GM23338 (cell line): ENCODE measurements around the gene EXOC3L1. TPM values are rescaled to one million over a fixed set of nuclear protein-coding genes. Genes with fewer than 3 reads are reported as not detected.

Experiments used
- ATAC-seq: fragments of 200-7000 bp; cut with Tn5 transposase; 3 replicates; pipeline ENCODE4 v1.9.1; 2020
- DNase-seq: peaks from one replicate; pipeline ENCODE4 v3.0.0-alpha.2; 2015; ENCODE audit warnings: low spot score
- H2AFZ ChIP-seq: fragments of 200-600 bp; sonication (generic); 2 replicates; pipeline ENCODE4 v1.8.0; 2016; ENCODE audit warnings: antibody characterized with exemption, mild to moderate bottlenecking, moderate library complexity
- H3F3A ChIP-seq: fragments of 200-600 bp; sonication (generic); replicated peaks from 2 replicates; pipeline ENCODE4 v1.8.0; 2017; ENCODE audit warnings: antibody characterized with exemption, mixed run types, low read depth
- H3K27ac ChIP-seq: fragments of 200-600 bp; sonication (generic); 2 replicates; pipeline ENCODE4 v1.6.1; 2016; ENCODE audit warnings: low read depth
- H3K27me3 ChIP-seq: fragments of 200-600 bp; sonication (generic); 2 replicates; pipeline ENCODE4 v1.8.0; 2016; ENCODE audit warnings: mild to moderate bottlenecking, mixed run types, moderate library complexity; ENCODE audit not compliant: insufficient read depth
- H3K36me3 ChIP-seq: fragments of 200-600 bp; sonication (generic); 2 replicates; pipeline ENCODE4 v1.8.0; 2016; ENCODE audit warnings: mild to moderate bottlenecking; ENCODE audit not compliant: insufficient read depth
- H3K4me1 ChIP-seq: fragments of 200-600 bp; sonication (generic); 2 replicates; pipeline ENCODE4 v1.8.0; 2016; ENCODE audit warnings: mild to moderate bottlenecking, moderate library complexity; ENCODE audit not compliant: insufficient read depth
- H3K4me2 ChIP-seq: fragments of 200-600 bp; sonication (generic); 2 replicates; pipeline ENCODE4 v1.7.1; 2017; ENCODE audit warnings: mixed run types
- H3K4me3 ChIP-seq: fragments of 200-600 bp; sonication (generic); 2 replicates; pipeline ENCODE4 v1.6.1; 2016; ENCODE audit warnings: mixed run types
- H3K79me2 ChIP-seq: fragments of 200-600 bp; sonication (generic); replicated peaks from 2 replicates; pipeline ENCODE4 v1.8.0; 2017; ENCODE audit warnings: mild to moderate bottlenecking; ENCODE audit not compliant: insufficient read depth
- H3K9me2 ChIP-seq: fragments of 200-600 bp; sonication (generic); 2 replicates; pipeline ENCODE4 v1.8.0; 2017; ENCODE audit not compliant: insufficient read depth
- H4K20me1 ChIP-seq: fragments of 200-600 bp; sonication (generic); replicated peaks from 2 replicates; pipeline ENCODE4 v1.8.0; 2017; ENCODE audit warnings: mild to moderate bottlenecking; ENCODE audit not compliant: insufficient read depth
- H3K27ac Mint-ChIP-seq: 2 replicates; pipeline ENCODE4 v1.8.0; 2020; ENCODE audit warnings: inconsistent platforms, mild to moderate bottlenecking, moderate library complexity, mixed read lengths
- H3K27me3 Mint-ChIP-seq: 3 replicates; pipeline ENCODE4 v1.8.0; 2022; ENCODE audit warnings: low read depth, mild to moderate bottlenecking, moderate library complexity, mixed read lengths, inconsistent platforms; ENCODE audit not compliant: insufficient read depth, poor library complexity
- H3K36me3 Mint-ChIP-seq: 3 replicates; pipeline ENCODE4 v1.8.0; 2021; ENCODE audit warnings: low read depth, mild to moderate bottlenecking, inconsistent platforms, moderate library complexity, mixed read lengths
- H3K4me1 Mint-ChIP-seq: 3 replicates; pipeline ENCODE4 v1.8.0; 2020; ENCODE audit warnings: mild to moderate bottlenecking, inconsistent platforms, mixed read lengths
- H3K4me3 Mint-ChIP-seq: 3 replicates; pipeline ENCODE4 v1.8.0; 2021; ENCODE audit warnings: moderate library complexity, mild to moderate bottlenecking, inconsistent platforms, mixed read lengths
- H3K9me3 Mint-ChIP-seq: 3 replicates; pipeline ENCODE4 v1.8.0; 2020; ENCODE audit warnings: moderate library complexity, mild to moderate bottlenecking, inconsistent platforms, mixed read lengths
- CREB1 ChIP-seq: fragments of 250-450 bp; sonication (Bioruptor Pico); IDR thresholded peaks from 2 replicates; pipeline ENCODE4 v1.5.0; 2020; ENCODE audit warnings: low read depth, mild to moderate bottlenecking, moderate library complexity
- EZH2phosphoT487 ChIP-seq: fragments of 200-600 bp; sonication (generic); IDR thresholded peaks from one replicate; pipeline ENCODE4 v1.8.1; 2018; ENCODE audit warnings: antibody characterized with exemption; ENCODE audit not compliant: unreplicated experiment
- NANOG ChIP-seq: IDR thresholded peaks from 2 replicates; pipeline ENCODE4 v1.6.1; 2016; ENCODE audit warnings: antibody characterized with exemption, borderline replicate concordance
- POLR2AphosphoS5 ChIP-seq: IDR thresholded peaks from 2 replicates; pipeline ENCODE4 v1.6.1; 2016; ENCODE audit warnings: antibody characterized with exemption, low read depth
- STAT1 ChIP-seq: IDR thresholded peaks from one replicate; pipeline ENCODE4 v1.6.1; 2016; ENCODE audit warnings: antibody characterized with exemption; ENCODE audit not compliant: unreplicated experiment
- ZNF114 ChIP-seq: fragments of 250-450 bp; sonication (Bioruptor Pico); IDR thresholded peaks from 2 replicates; pipeline ENCODE4 v1.5.0; 2020; ENCODE audit warnings: mild to moderate bottlenecking, moderate library complexity
- ZNF331 ChIP-seq: fragments of 250-450 bp; sonication (Bioruptor Pico); IDR thresholded peaks from 2 replicates; pipeline ENCODE4 v1.5.0; 2020; ENCODE audit warnings: low read depth, mild to moderate bottlenecking, moderate library complexity
- polyA plus RNA-seq: library from polyadenylated mRNA; unstranded; fragments of >200 nt; fragmentation: Nextera tagmentation; extraction: Ambion mirVana; gene quantifications from 2 replicates; pipeline ENCODE4 v1.2.1, GENCODE V29; 2016
- total RNA-seq: library from RNA; depleted of rRNA; stranded (reverse); fragments of >200 nt; shearing (Covaris generic); gene quantifications from 2 replicates; pipeline ENCODE4 v1.2.3, GENCODE V29; 2014
- TF ChIP-seq, protein P1 (sequence below): IDR thresholded peaks from one replicate; pipeline ENCODE4 v1.6.1; 2018; ENCODE audit warnings: antibody characterized with exemption; ENCODE audit not compliant: unreplicated experiment
- TF ChIP-seq, protein P2 (sequence below): IDR thresholded peaks from 2 replicates; pipeline ENCODE4 v1.6.1; 2016; ENCODE audit warnings: antibody characterized with exemption
- TF ChIP-seq, protein P3 (sequence below): fragments of 250-450 bp; sonication (Bioruptor Pico); IDR thresholded peaks from 2 replicates; pipeline ENCODE4 v1.5.0; 2020; ENCODE audit warnings: mild to moderate bottlenecking, moderate library complexity

The EXOC3L1 gene
- total and polyA plus RNA-seq, 2 experiments from 2014 or later = 1.1 to 2.3 TPM

DNA sequence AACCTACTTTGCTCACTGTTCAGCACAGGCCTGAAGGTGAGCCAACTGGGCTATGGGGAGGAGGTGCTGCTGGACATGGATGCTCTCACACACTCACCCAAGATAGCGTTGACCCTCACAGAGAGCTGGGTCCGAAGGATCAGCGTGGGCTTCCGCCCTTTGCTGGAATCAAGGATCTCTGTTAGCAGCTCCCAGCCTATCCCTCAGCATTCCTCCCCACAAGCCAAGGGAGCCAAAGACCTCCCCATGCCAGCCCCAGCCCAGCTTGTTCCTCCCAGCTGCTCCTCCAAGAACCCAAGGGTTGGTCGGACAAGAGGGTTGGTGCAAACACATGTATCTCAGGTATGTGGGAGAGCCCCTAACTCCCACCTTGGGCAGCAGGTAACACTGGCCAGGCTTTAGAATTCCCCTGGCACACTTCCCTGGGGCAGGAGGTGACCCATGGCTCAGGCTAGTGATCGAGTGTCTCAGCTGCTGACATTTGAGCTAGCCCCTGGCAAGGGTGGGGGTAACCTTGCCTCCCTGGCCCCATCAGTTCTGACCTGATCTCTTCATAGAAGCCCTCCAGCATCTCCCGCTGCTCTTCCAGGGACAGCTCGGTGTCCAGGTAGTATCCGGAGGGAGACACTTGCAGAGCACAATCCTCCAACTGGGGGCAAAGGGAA is 49.0 kb upstream of the EXOC3L1 start (continued):
- TF ChIP-seq, protein P1, sequence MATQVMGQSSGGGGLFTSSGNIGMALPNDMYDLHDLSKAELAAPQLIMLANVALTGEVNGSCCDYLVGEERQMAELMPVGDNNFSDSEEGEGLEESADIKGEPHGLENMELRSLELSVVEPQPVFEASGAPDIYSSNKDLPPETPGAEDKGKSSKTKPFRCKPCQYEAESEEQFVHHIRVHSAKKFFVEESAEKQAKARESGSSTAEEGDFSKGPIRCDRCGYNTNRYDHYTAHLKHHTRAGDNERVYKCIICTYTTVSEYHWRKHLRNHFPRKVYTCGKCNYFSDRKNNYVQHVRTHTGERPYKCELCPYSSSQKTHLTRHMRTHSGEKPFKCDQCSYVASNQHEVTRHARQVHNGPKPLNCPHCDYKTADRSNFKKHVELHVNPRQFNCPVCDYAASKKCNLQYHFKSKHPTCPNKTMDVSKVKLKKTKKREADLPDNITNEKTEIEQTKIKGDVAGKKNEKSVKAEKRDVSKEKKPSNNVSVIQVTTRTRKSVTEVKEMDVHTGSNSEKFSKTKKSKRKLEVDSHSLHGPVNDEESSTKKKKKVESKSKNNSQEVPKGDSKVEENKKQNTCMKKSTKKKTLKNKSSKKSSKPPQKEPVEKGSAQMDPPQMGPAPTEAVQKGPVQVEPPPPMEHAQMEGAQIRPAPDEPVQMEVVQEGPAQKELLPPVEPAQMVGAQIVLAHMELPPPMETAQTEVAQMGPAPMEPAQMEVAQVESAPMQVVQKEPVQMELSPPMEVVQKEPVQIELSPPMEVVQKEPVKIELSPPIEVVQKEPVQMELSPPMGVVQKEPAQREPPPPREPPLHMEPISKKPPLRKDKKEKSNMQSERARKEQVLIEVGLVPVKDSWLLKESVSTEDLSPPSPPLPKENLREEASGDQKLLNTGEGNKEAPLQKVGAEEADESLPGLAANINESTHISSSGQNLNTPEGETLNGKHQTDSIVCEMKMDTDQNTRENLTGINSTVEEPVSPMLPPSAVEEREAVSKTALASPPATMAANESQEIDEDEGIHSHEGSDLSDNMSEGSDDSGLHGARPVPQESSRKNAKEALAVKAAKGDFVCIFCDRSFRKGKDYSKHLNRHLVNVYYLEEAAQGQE = no peak
- TF ChIP-seq ZNF331 = no peak
- no peak for TF ChIP-seq POLR2AphosphoS5
- no peak for TF ChIP-seq EZH2phosphoT487
- no peak for TF ChIP-seq NANOG
- no peak for TF ChIP-seq STAT1
- TF ChIP-seq, protein P2, sequence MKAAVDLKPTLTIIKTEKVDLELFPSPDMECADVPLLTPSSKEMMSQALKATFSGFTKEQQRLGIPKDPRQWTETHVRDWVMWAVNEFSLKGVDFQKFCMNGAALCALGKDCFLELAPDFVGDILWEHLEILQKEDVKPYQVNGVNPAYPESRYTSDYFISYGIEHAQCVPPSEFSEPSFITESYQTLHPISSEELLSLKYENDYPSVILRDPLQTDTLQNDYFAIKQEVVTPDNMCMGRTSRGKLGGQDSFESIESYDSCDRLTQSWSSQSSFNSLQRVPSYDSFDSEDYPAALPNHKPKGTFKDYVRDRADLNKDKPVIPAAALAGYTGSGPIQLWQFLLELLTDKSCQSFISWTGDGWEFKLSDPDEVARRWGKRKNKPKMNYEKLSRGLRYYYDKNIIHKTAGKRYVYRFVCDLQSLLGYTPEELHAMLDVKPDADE = no peak
- no peak for TF ChIP-seq ZNF114

DNA sequence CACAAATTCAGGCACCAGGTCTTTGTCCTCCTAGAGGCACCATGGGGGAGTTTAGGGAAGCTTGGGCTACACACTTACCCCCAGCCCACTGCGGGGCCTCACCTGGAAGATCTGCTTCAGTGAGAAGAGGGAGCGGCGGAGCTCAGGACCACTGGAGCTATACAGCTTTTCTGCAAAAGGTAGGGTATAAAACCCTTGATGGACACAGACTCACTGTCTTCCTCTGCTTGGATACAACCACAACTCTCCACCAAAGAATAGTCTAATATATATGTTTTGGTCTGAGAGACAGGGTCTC is 48.3 kb upstream of the EXOC3L1 start:
- no peaks in the 10 kb centered on the region for H3K9me2 ChIP-seq
- no peaks in the 10 kb centered on the region; the same call in 1 of the 2 replicates for H4K20me1 ChIP-seq
- Mint-ChIP-seq H3K27ac (no peak overlapping the region), H3K9me3 (no peaks in the 10 kb centered on the region; the same call in 2 of the 3 replicates), H3K4me1 (peaks cover 32% of the 10 kb centered on the region), H3K4me3 (no peak overlapping the region; the same call in 2 of the 3 replicates), H3K36me3 (peaks cover 47% of the 10 kb centered on the region), H3K27me3 (peaks cover 9% of the 10 kb centered on the region)
- no peak overlapping the region for H3K4me3 ChIP-seq
- 0 out of 2 replicates have a peak, but pooled peaks cover 9% of the 10 kb centered on the region for H3F3A ChIP-seq
- ATAC-seq (no peak), DNase-seq (no peak)
- TF ChIP-seq, protein P3, sequence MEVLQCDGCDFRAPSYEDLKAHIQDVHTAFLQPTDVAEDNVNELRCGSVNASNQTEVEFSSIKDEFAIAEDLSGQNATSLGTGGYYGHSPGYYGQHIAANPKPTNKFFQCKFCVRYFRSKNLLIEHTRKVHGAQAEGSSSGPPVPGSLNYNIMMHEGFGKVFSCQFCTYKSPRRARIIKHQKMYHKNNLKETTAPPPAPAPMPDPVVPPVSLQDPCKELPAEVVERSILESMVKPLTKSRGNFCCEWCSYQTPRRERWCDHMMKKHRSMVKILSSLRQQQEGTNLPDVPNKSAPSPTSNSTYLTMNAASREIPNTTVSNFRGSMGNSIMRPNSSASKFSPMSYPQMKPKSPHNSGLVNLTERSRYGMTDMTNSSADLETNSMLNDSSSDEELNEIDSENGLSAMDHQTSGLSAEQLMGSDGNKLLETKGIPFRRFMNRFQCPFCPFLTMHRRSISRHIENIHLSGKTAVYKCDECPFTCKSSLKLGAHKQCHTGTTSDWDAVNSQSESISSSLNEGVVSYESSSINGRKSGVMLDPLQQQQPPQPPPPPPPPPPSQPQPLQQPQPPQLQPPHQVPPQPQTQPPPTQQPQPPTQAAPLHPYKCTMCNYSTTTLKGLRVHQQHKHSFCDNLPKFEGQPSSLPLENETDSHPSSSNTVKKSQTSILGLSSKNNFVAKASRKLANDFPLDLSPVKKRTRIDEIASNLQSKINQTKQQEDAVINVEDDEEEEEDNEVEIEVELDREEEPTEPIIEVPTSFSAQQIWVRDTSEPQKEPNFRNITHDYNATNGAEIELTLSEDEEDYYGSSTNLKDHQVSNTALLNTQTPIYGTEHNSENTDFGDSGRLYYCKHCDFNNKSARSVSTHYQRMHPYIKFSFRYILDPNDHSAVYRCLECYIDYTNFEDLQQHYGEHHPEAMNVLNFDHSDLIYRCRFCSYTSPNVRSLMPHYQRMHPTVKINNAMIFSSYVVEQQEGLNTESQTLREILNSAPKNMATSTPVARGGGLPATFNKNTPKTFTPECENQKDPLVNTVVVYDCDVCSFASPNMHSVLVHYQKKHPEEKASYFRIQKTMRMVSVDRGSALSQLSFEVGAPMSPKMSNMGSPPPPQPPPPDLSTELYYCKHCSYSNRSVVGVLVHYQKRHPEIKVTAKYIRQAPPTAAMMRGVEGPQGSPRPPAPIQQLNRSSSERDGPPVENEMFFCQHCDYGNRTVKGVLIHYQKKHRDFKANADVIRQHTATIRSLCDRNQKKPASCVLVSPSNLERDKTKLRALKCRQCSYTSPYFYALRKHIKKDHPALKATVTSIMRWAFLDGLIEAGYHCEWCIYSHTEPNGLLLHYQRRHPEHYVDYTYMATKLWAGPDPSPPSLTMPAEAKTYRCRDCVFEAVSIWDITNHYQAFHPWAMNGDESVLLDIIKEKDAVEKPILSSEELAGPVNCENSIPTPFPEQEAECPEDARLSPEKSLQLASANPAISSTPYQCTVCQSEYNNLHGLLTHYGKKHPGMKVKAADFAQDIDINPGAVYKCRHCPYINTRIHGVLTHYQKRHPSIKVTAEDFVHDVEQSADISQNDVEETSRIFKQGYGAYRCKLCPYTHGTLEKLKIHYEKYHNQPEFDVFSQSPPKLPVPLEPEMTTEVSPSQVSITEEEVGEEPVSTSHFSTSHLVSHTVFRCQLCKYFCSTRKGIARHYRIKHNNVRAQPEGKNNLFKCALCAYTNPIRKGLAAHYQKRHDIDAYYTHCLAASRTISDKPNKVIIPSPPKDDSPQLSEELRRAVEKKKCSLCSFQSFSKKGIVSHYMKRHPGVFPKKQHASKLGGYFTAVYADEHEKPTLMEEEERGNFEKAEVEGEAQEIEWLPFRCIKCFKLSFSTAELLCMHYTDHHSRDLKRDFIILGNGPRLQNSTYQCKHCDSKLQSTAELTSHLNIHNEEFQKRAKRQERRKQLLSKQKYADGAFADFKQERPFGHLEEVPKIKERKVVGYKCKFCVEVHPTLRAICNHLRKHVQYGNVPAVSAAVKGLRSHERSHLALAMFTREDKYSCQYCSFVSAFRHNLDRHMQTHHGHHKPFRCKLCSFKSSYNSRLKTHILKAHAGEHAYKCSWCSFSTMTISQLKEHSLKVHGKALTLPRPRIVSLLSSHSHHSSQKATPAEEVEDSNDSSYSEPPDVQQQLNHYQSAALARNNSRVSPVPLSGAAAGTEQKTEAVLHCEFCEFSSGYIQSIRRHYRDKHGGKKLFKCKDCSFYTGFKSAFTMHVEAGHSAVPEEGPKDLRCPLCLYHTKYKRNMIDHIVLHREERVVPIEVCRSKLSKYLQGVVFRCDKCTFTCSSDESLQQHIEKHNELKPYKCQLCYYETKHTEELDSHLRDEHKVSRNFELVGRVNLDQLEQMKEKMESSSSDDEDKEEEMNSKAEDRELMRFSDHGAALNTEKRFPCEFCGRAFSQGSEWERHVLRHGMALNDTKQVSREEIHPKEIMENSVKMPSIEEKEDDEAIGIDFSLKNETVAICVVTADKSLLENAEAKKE = no peak
- TF ChIP-seq CREB1 = no peak
- H3K27me3 ChIP-seq = no peaks in the 10 kb centered on the region
- no peak overlapping the region for H3K27ac ChIP-seq
- H3K4me1 ChIP-seq = peaks cover 10% of the 10 kb centered on the region
- peaks cover 12% of the 10 kb centered on the region for H3K79me2 ChIP-seq
- no peak overlapping the region for H2AFZ ChIP-seq
- no peak overlapping the region for H3K4me2 ChIP-seq
- peaks cover 6% of the 10 kb centered on the region; the same call in 1 of the 2 replicates for H3K36me3 ChIP-seq
